GM18508 (cell line): ENCODE results near the gene LEFTY1.

ENCODE experiments used
- ATAC-seq: cut with Tn5 transposase; IDR thresholded peaks from one replicate; pipeline ENCODE4 v1.9.1; 2021; ENCODE audit warnings: moderate number of reproducible peaks; ENCODE audit not compliant: insufficient read depth, unreplicated experiment

Gene LEFTY1

DNA sequence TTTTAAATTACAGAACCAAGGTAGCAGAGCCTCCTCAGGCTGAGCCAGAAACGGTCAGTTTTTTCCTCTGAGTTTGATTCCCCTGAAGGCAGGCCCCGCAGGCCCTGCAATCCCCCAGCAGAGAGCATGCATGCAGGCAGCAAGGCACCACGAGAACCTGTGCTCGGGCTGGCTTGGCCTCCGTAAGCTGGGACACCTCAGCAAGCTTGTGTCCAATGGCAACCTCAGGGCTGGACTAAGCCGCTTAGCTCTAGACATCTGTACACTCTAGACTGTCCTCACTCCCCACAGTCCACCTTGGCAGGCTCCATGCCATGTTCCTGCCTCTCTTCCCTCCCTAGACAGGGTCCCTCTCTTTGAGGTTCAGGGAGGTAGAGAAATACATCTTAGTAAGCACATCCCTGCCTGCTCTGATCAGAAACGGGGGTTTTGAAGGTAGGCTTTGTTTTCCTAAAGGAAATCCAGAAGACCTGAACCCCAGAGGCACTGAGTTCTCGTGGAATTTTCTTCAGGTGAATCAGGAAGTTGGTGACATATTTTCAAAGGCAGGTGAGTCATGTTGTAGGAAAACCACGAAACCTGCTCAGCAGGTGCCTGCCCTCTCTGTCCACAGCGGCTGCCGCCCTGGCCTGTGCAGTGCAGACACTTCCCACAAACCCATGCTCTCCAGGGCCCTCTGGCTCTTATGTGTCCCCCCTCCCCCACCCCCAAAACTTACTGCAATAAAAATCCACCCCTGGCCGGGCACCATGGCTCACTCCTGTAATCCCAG, 13.7 kb downstream of the LEFTY1 start:
- ATAC-seq, result no peak

DNA sequence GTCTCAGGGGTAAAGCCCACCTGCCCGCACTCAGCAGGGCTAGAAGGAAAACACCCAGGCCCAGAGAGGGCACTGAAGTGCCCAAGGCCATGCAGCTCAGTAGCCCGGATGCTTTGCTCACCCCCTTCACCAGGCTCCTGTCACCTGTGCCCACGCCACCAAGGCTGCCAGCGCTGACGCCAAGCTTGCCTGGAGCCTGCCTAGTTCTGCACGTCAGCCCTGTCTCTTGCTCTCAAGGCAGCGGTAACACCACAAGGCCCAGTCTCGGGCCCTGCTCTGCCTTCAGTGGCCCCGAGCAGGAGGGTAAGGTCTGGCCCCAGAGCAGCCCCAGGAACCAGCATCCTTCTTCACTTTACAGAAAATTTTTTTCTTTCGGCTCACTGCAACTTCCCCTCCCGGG, 14.5 kb downstream of the LEFTY1 start:
- ATAC-seq, result no peak

DNA sequence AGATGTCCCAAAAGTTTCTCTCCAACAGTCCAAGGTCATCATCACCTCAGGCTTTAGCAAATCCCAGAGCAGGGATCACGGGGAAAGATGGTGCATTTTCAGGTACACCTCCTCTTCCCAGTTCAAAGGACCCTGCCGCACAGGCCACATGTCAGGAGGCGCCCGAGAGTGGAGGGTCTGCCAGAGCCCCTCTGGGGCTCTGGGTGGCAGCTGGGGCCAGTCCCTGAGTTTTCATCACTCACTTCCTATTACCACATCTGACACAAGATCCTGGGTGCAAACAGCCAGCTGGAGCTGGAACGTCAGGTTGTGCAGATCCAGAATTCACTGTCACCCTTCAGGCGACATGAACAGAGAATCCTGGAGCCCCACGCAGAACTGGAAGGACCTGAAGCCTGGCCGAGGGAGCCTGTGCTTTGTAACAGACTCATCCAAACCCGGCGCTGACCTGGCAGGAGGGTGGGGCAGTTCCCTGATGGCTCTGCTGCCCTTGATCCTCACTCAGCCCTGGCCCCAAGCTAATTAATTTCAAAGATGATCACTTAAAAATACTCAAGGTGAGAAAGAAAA, 15.6 kb downstream of the LEFTY1 start:
- ATAC-seq, result no peak

DNA sequence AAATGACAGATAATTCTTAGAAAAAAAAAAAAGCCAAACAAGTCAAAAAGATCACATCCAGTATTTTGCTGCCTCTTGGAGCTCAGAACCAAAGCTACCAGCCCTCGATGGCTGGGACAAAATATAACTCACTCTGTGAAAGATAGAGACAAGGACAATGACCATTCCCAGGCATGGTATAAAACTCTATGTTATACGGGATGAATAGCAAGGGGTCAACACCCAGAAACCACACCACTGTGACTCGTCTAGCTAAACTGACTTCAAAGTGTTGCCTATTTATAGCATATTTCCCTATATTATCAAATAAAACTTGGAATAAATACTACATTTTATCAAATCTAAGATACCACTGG, 16.9 kb downstream of the LEFTY1 start:
- no peak for ATAC-seq

DNA sequence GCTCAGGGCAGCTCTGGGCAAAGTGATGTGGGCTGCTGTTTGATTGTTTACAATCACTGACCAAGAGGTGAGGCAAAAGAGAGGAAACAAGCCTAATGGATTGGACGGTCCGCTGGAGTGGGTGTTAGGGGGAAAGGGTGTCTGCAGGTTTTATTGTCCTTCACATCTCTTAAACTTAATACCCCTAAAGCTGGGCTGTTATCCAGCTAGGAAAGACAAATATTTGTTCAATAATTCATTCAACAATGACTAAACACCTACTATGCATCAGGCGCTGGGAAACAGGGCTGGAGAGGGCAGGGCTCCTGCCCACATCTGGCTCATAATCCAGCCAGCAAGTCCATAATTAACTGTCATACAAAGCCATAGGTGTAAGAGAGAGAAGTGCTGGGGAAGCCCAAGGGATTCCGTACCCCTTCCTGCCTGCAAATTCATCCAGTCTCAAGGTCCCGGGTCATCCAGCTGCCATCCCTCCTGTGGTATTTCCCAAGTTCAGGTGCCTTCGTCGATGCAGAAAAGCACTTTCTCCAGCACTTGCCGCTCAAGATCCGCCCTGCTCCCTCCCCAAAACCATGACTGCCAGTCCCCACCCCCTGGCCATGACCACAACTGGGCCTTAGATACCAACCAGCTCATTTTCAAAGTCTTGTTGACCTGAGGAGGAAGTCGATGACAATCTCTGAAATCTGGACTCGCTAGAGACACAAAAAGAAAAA, 17.4 kb downstream of the LEFTY1 start:
- no peak for ATAC-seq

DNA sequence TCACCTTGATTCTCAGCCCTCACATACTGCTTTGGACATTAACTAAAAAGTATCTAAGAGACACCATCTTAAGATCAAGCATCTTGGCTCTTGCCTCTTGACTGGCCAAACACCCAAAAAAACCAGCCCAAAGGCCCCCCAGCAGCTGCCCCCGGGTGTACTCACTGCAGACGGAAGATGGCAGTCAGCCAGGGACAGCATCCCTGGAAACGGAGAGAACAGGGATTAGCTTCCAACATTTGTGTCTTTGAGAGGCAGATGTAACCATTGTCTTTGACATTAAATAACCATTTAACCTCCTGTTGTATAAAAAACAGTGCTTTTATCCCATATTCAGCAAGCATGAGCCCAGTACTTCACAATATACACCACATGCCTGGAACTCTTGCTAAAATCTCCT, 18.0 kb downstream of the LEFTY1 start:
- no peak for ATAC-seq

DNA sequence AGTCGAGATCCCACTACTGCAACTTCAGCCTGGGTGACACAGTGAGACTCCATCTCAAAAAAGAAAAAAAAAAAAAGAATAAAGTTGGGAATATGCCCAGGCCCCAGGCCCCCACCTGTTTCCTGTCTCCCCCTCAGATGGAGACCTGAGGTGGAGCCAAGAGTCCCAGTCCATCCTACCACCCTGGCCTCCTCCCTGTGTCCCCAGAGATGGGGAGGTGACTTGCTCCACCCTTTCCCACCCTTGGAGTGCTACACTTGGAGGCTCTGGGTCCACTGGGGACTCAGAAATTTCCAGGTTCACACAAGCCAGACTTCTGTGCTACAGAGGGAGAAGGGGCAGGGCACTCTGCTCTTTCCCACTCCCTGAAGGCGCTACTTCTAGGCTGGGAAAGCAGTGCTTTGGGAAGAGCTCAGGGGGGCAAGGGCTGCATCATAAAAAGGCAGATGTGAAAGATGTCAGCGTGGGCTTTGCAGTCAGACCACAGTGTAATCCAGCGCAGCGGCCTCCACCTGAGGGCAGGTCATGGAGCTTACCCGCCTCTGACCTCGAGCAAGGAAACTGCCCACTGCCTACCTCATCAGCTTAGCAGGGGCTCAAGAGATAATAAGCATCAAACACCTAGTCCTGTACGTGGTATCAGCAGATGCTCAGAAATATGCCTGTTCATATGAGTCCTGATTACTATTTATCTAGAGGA, 20.2 kb downstream of the LEFTY1 start:
- no peak for ATAC-seq

DNA sequence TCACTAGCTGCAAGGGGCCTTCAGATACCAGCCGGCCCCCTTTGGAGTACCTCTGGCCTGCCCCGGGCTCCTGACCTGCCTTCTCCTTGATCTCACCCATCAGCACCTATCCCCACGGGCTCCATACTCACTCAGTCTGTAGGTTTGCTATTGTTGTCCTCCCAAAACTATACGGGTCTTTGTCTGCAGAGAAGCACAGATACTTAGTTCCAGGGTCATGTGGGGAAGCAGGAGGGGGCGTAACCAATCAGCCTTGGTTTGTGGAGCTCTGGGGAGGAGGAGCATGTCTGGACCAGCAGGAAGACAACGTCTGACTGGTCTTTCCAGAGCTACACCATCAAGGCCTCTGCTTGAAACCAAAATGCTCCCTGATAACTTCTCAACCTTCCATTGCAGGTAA, 22.0 kb downstream of the LEFTY1 start:
- no peak for ATAC-seq

DNA sequence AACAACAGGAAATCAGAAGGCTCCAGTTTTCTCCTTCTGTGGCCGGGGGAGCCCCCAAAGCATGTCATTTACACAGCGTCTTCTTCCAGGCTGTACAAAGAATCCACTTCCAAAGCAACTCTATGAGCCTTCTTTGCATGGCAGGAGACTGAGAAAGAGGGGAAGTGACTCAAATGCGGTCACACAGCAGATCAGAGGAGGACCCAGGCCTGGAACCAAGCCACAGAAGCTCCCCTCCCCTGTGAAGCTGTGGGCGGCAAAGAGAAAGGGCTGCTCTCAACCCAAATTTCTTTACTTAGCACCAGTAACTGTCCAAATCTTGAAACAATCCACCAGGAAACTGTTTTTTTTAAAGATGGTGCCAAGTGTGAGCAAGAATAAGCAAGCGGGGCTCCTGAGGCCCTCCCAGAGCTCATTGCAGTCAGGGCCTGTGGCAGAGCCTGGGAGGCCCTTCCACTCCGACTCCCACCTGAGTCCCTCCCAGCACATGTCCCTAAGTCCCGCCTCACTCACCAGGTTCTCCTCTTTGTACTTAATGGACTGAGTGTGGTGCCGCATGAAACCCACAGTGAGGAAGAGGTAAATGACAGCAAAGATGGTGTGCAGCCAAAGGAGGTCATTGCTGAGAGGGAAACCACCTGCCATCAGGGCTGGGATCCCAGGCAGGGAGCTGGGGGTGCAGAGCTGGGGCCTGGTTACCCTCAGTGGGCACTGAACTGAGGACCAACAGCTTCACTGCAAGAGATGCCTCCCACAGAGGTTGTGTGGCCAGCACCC, 22.7 kb downstream of the LEFTY1 start:
- no peak for ATAC-seq

DNA sequence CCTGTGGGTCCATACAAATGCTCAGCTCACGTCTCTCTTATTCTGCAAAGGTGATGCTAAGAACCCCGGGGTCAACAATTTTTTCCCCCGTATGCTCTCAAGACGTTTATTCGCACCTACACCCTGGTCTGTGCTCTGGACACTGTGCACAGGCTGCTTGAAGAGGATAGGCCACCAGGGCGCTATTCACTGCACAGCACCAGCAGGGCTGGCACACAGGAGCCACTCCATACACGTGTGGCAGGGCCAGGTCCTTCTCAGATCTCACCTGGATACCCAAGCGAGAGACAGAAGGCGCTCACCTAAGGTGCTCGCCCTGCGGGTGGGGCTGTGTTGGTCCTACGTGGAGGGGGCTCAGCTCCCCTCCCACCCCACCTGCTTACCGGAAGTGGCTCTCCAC, 23.4 kb downstream of the LEFTY1 start:
- no peak for ATAC-seq

DNA sequence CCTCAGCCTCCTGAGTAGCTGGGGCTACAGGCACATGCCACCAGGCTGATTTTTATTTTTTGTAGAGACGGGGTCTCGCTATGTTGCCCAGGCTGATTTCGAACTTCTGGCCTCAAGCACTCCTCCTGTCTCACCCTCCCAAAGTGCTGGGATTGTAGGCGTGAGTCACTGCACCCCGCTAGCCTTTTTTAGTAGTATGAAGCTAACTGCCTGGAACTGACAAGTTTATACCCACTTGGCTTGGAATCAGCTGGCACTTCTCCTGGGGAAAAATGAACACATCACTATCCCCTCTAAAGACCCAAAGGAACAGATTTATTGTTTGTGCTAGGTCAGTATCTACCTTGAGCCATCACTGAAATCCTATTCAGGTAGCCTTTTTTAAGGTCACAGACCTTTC, 25.8 kb downstream of the LEFTY1 start:
- no peak for ATAC-seq

DNA sequence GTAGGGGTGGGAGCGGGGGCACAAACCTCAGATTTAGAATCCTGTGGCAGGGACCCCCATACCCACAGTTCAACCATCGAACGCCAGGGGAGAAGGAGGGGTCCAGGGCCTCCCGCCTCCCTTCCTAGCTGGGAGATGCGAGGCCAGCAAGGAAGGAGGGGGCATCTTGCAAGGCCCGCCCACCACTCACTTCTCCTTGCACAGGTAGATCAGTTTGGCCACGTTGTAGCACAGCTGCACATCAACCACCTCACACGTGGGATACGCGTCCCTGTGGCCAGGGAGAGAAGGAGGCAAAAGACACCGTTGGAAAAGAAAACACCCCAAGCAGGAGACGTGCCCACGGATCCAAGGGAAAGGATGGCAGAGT, 26.4 kb downstream of the LEFTY1 start:
- no peak for ATAC-seq

DNA sequence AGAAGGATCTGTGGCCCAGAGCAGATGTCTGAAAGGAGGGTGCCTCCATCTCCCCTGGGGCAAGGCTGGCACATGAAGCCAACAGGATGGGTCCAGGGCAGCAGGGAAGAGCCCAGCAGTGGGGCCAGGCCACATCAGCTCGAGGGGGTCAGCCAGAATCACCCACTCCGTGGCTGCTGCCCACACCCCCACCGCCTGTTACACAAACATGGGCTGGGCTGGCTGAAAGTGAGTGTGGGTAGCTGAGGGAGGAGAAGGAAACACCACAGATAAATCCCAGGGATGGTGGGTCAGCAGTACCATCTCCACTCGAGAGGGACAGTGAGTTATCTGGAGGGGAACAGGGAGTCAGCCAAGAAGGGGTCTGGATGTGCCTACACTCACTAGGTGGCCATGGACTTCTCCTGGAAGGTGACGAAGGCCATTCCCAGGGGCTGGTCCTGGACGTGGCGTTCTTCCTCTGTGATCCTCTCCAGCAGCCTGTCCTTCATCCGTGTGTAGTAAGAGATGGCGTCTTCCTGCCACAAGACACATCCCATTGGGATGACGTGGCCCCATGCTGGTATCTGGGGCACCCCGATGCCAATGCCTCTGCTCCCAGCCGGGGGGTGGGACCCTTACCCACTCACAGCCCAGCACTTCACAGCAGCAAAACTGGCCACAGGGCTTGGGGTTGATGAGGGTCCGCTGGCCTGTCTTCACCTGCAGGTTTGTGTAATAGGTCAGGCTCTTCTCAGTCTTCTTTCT, 26.9 kb downstream of the LEFTY1 start:
- ATAC-seq, result no peak

DNA sequence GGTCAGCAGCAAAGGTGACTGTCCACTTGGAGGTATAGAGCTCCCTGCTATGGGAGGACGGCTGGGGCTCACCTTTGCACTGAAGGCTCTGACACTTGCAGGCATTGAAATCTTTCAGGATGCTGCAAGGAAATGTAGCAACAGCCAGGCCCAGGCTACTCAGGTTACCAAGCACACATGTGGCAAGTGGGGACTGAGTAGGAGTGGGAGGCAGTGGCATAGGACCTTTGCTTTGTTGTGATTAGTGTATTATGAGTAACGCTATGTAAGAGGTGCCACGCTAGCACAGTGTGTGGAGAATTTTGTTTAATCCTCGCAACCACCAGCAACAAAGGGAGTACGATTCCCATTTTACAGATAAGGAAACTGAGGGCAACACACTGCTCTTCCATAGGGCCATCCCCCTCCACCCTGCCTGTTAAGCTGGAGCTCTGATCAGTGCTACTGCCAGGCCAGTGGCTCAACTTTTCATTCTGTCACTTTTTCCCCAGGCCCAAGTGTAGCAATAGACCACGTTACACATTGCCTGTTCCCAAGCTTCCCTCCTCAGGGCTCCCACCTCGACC, 28.0 kb downstream of the LEFTY1 start:
- no peak for ATAC-seq

DNA sequence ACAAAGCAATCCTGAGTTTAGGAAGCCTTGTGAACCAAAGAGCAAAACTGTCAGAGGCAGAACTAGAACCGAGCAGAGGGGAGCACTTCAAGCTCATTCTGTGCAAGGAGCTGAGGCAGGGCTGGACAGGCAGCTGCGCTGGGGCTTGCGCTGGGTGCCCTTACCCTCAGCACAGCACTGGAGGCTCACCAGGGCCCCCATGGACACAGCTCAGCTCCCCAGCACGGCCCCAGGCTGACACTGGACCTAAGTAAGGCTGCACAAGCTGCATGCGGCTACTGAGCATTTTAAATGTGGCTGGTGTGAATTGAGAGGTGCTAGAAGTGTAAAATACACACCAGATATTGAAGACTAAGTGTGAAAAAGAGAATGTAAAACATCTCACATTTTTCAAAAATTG, 28.8 kb downstream of the LEFTY1 start:
- ATAC-seq, result no peak

DNA sequence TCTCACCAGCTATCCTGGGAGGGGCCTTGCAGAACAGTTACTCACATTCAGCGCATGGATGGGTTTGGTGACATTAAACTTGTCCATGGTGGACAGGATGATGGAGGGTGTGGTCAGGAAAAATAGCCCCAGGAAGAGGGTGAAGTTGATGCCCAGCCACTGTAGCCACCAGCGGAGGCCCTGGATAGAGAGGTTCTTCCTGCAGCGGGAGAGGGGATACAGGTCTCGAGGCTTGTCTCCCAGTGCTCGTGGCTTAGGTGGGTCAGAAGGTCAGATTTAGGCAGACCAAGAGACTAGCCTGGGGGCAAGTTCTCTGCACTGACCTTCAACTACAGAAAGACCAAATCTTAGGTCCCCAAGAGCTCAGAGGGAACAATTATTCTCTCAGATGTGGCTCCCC, 29.8 kb downstream of the LEFTY1 start:
- ATAC-seq, result no peak

DNA sequence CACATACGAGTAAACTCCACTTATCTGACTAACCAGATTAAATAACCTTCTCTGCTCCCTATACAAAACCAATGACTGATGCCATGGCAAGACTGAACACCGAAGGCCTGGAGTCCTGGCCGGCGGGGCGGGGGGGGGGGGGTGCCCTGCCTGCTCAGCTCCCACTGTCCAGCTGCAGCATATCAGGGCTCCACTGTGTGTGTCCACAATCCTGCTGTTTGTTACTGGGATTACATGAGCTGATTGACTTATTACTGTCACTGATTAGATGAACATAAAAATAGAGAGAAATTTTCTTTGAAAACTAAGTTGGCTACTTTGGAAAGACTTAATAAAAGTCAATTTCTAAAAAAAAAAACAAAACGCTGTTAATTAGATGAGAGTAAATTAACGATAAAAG, 31.7 kb downstream of the LEFTY1 start:
- ATAC-seq, result no peak

DNA sequence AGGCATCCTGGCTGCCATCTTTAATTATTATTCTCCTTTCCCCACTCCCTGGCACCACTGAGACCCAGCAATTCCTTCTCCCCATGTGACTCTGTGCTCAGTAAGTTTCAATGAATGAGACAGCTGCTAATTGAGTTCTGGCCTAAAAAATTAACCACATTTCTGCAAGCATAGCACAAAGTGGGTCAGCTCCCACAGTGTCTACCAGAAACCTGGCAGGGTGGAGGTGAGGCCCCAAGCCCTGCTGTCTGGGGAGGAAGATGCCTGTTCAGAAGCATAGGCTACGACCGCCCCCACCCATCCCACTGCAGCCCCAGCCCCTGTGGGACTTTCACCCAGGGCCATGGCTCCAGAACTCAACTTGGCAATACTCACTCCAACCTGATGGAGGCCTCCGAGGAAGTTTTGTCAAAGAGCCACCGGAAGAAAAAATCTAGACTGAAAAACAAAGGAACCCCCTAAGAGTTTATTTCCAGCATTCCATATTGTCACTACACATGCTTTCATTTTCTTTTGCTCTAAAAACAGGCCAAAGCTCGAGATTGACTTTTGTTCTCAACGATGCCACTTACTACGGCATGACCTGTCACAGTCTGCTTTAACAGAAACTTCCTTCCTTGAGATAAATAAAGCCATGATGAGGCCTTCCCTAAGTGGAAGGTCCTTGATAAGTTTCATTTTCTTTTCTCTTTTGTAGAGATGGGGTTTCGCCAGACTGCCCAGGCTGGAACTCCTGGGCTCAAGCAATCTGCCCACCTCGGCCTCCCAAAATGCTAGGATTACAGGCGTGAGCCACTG, 33.2 kb downstream of the LEFTY1 start:
- no peak for ATAC-seq

DNA sequence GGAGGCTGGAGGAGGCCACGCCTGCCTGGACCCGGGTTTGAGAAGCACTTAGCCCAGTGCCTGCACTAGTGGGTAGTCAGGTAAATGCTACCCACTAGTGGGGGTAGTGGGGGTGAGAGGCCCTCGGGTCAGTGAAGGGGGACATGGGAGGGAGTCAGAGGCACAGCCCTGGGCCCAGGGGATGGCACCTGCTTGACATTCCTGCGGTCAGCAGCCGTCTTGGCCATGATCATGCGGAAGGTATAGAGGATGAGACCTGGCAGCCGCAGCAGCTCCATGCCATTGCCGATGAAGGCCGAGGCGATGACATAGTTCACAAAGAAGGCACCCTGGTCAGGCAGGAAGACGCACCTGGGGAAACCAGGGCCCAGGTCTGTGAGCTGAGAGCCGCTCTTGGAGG, 35.5 kb downstream of the LEFTY1 start:
- ATAC-seq, result no peak
